Epithelial cell of esophagus (primary cell): Measurements from ENCODE around the gene GHR.

Experiments
- DNase-seq: peaks from one replicate; pipeline ENCODE4 v3.0.0; 2010; ENCODE audit warnings: low read depth
- H3K4me3 ChIP-seq: 2 replicates; pipeline ENCODE4 v1.5.1; 2011; ENCODE audit warnings: mild to moderate bottlenecking, low read length, control low read depth
- TF ChIP-seq, protein P1 (sequence below): IDR thresholded peaks from 2 replicates; pipeline ENCODE4 v1.5.1; 2011; ENCODE audit warnings: low read depth, mild to moderate bottlenecking, low read length, control low read depth, inconsistent platforms; ENCODE audit not compliant: insufficient read depth; ENCODE audit errors: missing control alignments

GHR gene

DNA sequence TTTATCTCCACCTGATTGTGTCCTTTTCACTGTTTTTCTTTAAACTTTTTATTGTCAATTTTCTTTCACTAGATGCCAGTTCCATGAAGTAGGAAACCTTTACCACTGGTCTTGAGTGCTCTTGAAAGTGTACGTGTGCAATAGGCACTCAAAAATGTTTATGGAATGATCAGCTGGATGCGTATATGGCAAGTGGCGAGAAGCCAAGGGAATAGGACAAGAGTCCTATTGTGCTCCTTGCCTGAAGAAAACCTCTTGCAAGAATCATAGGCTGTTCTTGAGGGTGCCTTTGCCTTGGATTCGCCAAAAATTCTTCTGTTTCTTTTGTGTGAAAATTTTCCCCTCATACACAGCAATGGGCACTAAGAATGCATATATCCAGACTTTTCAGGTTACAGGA, 97.7 kb downstream of the GHR start:
- no peak for DNase-seq
- TF ChIP-seq, protein P1, sequence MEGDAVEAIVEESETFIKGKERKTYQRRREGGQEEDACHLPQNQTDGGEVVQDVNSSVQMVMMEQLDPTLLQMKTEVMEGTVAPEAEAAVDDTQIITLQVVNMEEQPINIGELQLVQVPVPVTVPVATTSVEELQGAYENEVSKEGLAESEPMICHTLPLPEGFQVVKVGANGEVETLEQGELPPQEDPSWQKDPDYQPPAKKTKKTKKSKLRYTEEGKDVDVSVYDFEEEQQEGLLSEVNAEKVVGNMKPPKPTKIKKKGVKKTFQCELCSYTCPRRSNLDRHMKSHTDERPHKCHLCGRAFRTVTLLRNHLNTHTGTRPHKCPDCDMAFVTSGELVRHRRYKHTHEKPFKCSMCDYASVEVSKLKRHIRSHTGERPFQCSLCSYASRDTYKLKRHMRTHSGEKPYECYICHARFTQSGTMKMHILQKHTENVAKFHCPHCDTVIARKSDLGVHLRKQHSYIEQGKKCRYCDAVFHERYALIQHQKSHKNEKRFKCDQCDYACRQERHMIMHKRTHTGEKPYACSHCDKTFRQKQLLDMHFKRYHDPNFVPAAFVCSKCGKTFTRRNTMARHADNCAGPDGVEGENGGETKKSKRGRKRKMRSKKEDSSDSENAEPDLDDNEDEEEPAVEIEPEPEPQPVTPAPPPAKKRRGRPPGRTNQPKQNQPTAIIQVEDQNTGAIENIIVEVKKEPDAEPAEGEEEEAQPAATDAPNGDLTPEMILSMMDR = no peak
- H3K4me3 ChIP-seq = no peak overlapping the region

DNA sequence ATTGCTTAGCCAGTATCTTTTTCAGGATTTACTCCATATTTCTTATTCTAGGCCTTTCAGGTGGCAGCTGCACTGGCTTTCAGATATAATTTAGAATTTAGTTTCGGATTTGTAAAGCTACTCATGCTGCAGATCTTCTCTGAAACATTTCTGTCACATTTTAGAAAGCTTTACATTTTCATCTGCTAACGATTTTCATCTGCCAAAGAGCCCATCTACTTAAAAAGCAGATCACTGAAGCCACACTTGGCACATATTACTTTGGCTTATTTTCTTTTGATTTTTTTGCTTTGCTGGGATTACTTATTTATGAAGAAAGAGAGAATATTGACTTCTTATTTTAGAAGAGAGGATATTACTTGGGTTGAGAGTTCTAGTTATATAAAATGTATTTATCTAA, 98.2 kb downstream of the GHR start:
- no peak overlapping the region for H3K4me3 ChIP-seq
- DNase-seq = no peak
- TF ChIP-seq, protein P1 = no peak

DNA sequence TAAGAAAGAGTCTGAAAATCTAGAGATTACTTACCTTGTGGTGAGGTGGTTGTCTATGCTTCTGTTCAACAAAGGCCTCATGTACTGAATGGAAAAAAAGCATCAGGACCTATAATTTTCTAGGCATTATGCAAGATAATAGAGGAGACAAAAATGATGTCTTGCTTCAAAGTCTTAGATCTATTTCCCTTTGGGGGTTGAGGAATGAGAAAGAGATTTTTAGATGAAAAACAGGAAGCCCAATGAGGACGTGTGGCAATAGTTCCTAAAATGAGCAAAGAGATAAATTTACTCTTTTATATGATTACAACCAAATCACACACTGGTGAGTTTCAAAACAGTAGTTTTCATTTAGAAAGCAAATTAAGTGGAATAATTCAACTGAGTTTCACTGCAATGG, 99.5 kb downstream of the GHR start:
- no peak for DNase-seq
- TF ChIP-seq, protein P1 = no peak

DNA sequence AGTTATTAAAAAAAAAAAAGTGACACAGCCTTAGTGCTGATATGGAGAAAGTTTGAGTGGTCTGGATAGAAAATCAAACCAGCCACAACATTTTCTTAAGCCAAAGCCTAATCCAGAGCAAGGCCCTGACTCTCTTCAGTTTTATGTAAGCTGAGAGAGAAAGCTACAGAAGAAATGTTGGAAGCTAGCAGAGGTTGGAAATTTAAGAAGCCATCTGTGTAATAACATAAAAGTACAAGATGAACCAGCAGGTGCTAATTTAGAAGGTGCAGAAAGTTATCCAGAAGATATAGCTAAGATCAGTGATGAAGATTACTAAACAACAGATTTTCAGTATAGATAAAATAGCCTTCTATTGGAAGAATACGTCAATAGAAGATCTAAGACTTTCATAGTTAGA, 102.9 kb downstream of the GHR start:
- no peak for DNase-seq
- TF ChIP-seq, protein P1 = no peak
- H3K4me3 ChIP-seq = no peak overlapping the region

More for the DNA sequence above, 99.5 kb downstream of the GHR start:
- H3K4me3 ChIP-seq = no peak overlapping the region

DNA sequence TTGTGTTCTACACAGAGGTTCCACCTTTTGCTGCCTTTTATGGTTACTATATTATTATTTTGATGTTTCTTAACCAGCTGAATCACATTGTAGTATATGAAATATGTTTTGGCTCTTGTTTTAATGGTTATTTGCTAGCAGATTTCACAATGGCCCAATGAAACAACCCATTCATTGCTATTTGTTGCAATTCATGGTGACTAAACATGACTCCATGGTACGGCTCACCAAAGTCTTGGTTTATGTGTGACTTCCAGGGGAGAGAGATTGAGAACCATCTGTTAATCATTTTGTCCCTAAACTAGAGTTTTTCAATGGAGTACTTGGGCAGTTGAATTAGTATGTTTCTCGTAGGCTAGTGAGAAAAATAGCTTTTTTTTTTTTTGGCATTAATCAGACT, 108.4 kb downstream of the GHR start:
- H3K4me3 ChIP-seq = no peak overlapping the region
- peak; percentile 69 for DNase-seq
- TF ChIP-seq, protein P1 = no peak

DNA sequence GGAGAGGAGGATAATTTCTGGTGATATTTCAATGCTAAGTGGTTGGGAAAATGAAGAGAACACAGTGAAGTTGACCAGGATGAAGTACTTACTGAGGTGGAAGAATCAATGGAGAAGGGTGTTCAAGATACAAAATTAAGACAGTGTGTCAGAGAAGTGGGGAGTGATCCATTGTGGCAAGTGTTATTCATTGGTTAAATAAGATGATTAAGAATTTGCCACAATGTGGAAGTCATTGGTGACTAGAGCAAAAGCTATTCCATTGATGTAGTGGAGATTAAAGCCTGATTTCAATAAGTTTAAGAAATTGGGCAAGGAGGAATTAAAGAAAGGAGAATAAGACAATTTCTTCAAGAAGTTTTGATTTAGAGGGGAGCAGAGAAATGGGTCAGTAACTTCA, 118.9 kb downstream of the GHR start:
- TF ChIP-seq, protein P1 = no peak
- DNase-seq = peak; percentile 27
- no peak overlapping the region for H3K4me3 ChIP-seq

DNA sequence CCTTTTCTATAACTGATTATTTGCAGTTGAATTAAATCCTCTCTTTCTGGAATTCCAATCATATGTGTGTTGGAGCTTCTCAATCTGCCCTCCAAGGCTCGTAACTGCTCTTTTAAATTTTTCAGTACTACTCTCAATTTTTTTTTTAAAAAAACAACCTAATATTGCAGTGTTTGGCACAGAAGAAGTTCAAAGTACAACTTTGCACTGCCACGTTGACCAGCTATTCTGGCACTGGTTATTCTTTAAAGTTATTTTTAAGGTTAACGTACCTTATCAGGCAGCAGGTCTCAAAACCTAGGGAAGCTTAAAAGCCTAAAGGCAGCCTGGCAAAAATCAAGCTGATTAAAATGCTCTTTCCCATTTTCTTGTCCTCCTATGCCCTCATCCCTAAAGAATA, 120.5 kb downstream of the GHR start:
- no peak overlapping the region for H3K4me3 ChIP-seq
- no peak for DNase-seq
- TF ChIP-seq, protein P1 = no peak
